Panc1 (cell line): ENCODE data around the gene STXBP5. TPM values are rescaled to one million over a fixed set of nuclear protein-coding genes. Genes with fewer than 3 reads are reported as not detected.

ENCODE experiments used
- ATAC-seq: fragments of 200-7000 bp; cut with Tn5 transposase; 2 replicates; pipeline ENCODE4 v1.9.1; 2020; ENCODE audit warnings: mild to moderate bottlenecking, moderate library complexity
- BruUV-seq: library from RNA; stranded (reverse); fragments of 400-500 nt; replicated peaks from 2 replicates; lab custom pipeline; 2021; lab: Mats Ljungman, UMichigan
- CTCF ChIA-PET: fragments of 300-600 bp; sonication (Branson Sonifier 250); formaldehyde crosslinking; loops from one replicate; lab custom pipeline; 2022; ENCODE audit warnings: antibody characterized with exemption; lab: Charles Lee
- POLR2A ChIA-PET: fragments of 300-600 bp; sonication (Branson Sonifier 250); formaldehyde crosslinking; loops from one replicate; lab custom pipeline; 2022; ENCODE audit warnings: antibody characterized with exemption; lab: Charles Lee
- DNase-seq: peaks from one replicate; pipeline ENCODE4 v3.0.0-alpha.2; 2010; ENCODE audit warnings: low read depth, low spot score
- H3K27ac ChIP-seq: 2 replicates; pipeline ENCODE4 v1.5.1; 2011; ENCODE audit warnings: mild to moderate bottlenecking, low read length, inconsistent platforms
- H3K27me3 ChIP-seq: fragments of 200-500 bp; sonication (Bioruptor generic); 2 replicates; pipeline ENCODE4 v1.6.0; 2014; ENCODE audit warnings: low read length, inconsistent platforms; ENCODE audit not compliant: control insufficient read depth, insufficient read depth
- H3K36me3 ChIP-seq: fragments of 200-500 bp; sonication (Bioruptor generic); 2 replicates; pipeline ENCODE4 v1.5.1; 2014; ENCODE audit warnings: inconsistent platforms, mild to moderate bottlenecking, low read length, moderate library complexity; ENCODE audit not compliant: control insufficient read depth, insufficient read depth
- H3K4me1 ChIP-seq: 2 replicates; pipeline ENCODE4 v1.5.1; 2011; ENCODE audit warnings: inconsistent platforms, mild to moderate bottlenecking, low read length, moderate library complexity; ENCODE audit not compliant: control insufficient read depth, insufficient read depth
- H3K4me3 ChIP-seq, 2 experiments: 2 replicates each; pipeline ENCODE4 v1.5.1; 2011 to 2012; ENCODE audit warnings: low read depth in 2 of 2, low read length in 2 of 2, mild to moderate bottlenecking in 2 of 2, inconsistent platforms in 1 of 2, moderate library complexity in 1 of 2
- H3K9me3 ChIP-seq: fragments of 200-500 bp; sonication (Bioruptor generic); 2 replicates; pipeline ENCODE4 v1.5.1; 2014; ENCODE audit warnings: low read depth, mild to moderate bottlenecking, inconsistent platforms, low read length, moderate library complexity; ENCODE audit not compliant: control insufficient read depth, insufficient read depth
- POLR2AphosphoS5 ChIP-seq: IDR thresholded peaks from 2 replicates; pipeline ENCODE4 v1.6.1; 2012; ENCODE audit warnings: mild to moderate bottlenecking, low read depth, low read length, moderate library complexity
- SIN3A ChIP-seq: IDR thresholded peaks from 2 replicates; pipeline ENCODE4 v1.6.1; 2012; ENCODE audit warnings: low read depth, mild to moderate bottlenecking, low read length, moderate library complexity, borderline replicate concordance; ENCODE audit not compliant: insufficient read depth
- TCF7L2 ChIP-seq: IDR thresholded peaks from 2 replicates; pipeline ENCODE4 v1.6.1; 2011; ENCODE audit warnings: mild to moderate bottlenecking, low read depth, low read length, inconsistent platforms
- in situ Hi-C: cut with HindIII; loops from 2 replicates; pipeline ENCODE4 v1.10.0; 2016; ENCODE audit warnings: low sequenced_read_pairs, low pct_unique_long_range_greater_than_20kb
- intact Hi-C: fragments of 100-400 bp; cut with micrococcal nuclease; formaldehyde crosslinking; loops from one replicate; pipeline ENCODE4 v1.10.0; 2022; ENCODE audit not compliant: unreplicated experiment
- total RNA-seq: library from RNA; stranded (reverse); gene quantifications from one replicate; pipeline ENCODE4 v1.2.1, GENCODE V29; 2021; ENCODE audit not compliant: unreplicated experiment
- TF ChIP-seq, protein P1 (sequence below), 2 experiments: IDR thresholded peaks; 2 replicates each; pipeline ENCODE4 v1.6.1; 2011 to 2012; ENCODE audit warnings: low read depth in 2 of 2, control low read depth in 1 of 2, low read length in 1 of 2, mild to moderate bottlenecking in 1 of 2, moderate library complexity in 1 of 2; ENCODE audit not compliant: insufficient read depth in 1 of 2
- TF ChIP-seq, protein P2 (sequence below): fragments of 450-650 bp; IDR thresholded peaks from 2 replicates; pipeline ENCODE4 v1.5.1; 2017; ENCODE audit warnings: mild to moderate bottlenecking

Gene STXBP5
- total RNA-seq, 1 experiment from 2014 or later, result 77.8 TPM

DNA sequence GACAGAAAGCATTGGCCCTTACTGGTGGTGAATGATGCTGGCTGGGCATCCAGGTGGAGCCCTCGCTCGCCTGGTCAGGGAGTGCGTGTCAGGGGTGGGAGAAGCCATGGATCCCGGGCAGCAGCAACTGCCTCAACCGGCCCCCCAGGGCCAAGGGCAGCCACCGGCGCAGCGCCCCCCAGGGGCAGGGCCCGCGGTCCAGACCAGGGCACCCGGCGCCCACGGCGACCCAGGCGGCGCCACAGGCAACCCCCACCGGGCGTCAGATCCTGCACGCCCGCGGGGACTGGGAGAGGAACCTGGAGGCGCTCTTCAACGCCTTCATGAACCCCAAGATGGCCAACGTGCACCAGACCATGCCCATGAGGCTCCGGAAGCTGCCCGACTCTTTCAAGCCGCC is 202.6 kb downstream of the STXBP5 start:
- H3K4me1 ChIP-seq, result no peaks in the 10 kb centered on the region
- ChIA-PET POLR2A (no interaction called here), CTCF (no interaction called here)
- no TSS peak for BruUV-seq
- no peak for ATAC-seq
- no peak overlapping the region for H3K4me3 ChIP-seq
- H3K9me3 ChIP-seq, result no peaks in the 10 kb centered on the region
- H3K36me3 ChIP-seq, result no peaks in the 10 kb centered on the region
- no peak for TF ChIP-seq SIN3A
- TF ChIP-seq, protein P1, sequence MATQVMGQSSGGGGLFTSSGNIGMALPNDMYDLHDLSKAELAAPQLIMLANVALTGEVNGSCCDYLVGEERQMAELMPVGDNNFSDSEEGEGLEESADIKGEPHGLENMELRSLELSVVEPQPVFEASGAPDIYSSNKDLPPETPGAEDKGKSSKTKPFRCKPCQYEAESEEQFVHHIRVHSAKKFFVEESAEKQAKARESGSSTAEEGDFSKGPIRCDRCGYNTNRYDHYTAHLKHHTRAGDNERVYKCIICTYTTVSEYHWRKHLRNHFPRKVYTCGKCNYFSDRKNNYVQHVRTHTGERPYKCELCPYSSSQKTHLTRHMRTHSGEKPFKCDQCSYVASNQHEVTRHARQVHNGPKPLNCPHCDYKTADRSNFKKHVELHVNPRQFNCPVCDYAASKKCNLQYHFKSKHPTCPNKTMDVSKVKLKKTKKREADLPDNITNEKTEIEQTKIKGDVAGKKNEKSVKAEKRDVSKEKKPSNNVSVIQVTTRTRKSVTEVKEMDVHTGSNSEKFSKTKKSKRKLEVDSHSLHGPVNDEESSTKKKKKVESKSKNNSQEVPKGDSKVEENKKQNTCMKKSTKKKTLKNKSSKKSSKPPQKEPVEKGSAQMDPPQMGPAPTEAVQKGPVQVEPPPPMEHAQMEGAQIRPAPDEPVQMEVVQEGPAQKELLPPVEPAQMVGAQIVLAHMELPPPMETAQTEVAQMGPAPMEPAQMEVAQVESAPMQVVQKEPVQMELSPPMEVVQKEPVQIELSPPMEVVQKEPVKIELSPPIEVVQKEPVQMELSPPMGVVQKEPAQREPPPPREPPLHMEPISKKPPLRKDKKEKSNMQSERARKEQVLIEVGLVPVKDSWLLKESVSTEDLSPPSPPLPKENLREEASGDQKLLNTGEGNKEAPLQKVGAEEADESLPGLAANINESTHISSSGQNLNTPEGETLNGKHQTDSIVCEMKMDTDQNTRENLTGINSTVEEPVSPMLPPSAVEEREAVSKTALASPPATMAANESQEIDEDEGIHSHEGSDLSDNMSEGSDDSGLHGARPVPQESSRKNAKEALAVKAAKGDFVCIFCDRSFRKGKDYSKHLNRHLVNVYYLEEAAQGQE (IDR thresholded peaks at IDR 0.05; ENCODE audit: insufficient read depth in 1 of 2, low read depth in 2 of 2, low read length in 1 of 2), result no peak
- no peak for TF ChIP-seq TCF7L2
- no peak for TF ChIP-seq POLR2AphosphoS5
- TF ChIP-seq, protein P2, sequence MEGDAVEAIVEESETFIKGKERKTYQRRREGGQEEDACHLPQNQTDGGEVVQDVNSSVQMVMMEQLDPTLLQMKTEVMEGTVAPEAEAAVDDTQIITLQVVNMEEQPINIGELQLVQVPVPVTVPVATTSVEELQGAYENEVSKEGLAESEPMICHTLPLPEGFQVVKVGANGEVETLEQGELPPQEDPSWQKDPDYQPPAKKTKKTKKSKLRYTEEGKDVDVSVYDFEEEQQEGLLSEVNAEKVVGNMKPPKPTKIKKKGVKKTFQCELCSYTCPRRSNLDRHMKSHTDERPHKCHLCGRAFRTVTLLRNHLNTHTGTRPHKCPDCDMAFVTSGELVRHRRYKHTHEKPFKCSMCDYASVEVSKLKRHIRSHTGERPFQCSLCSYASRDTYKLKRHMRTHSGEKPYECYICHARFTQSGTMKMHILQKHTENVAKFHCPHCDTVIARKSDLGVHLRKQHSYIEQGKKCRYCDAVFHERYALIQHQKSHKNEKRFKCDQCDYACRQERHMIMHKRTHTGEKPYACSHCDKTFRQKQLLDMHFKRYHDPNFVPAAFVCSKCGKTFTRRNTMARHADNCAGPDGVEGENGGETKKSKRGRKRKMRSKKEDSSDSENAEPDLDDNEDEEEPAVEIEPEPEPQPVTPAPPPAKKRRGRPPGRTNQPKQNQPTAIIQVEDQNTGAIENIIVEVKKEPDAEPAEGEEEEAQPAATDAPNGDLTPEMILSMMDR, result no peak
- intact Hi-C loops (no loop called here), in situ Hi-C loops (no loop called here)
- no peaks in the 10 kb centered on the region for H3K27me3 ChIP-seq
- H3K27ac ChIP-seq, result no peak overlapping the region
- DNase-seq, result no peak

DNA sequence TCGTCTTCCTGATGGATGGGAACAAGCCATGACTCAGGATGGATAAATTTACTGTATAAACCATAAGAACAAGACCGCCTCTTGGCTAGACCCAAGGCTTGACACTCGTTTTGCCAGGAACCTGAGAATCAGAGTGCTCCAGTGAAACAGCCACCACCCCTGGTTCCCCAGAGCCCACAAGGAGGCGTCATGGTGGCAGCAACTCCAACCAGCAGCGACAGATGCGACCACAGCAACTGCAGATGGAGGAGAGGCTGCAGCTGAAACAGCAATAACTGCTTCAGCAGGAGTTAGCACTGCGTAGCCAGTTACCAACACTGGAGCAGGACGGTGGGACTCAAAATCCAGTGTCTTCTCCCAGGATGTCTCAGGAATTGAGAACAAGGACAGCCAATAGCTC is 203.4 kb downstream of the STXBP5 start:
- no peak overlapping the region for H3K27ac ChIP-seq
- ATAC-seq, result no peak
- H3K4me3 ChIP-seq, result no peak overlapping the region
- ChIA-PET POLR2A (no interaction called here), CTCF (no interaction called here)
- H3K27me3 ChIP-seq, result no peaks in the 10 kb centered on the region
- TF ChIP-seq, protein P1 (IDR thresholded peaks at IDR 0.05; ENCODE audit: insufficient read depth in 1 of 2, low read depth in 2 of 2, low read length in 1 of 2), result no peak
- TF ChIP-seq, protein P2, result no peak
- TF ChIP-seq TCF7L2, result no peak
- no peak for TF ChIP-seq SIN3A
- no peak for TF ChIP-seq POLR2AphosphoS5
- H3K4me1 ChIP-seq, result no peaks in the 10 kb centered on the region
- in situ Hi-C loops, result no loop called here
- no peaks in the 10 kb centered on the region for H3K36me3 ChIP-seq
- intact Hi-C loops, result no loop called here
- no peak for DNase-seq
- no peaks in the 10 kb centered on the region for H3K9me3 ChIP-seq
- no TSS peak for BruUV-seq
